Measurements from ENCODE around the gene BEND7. TPM values are rescaled to one million over a fixed set of nuclear protein-coding genes. Genes with fewer than 3 reads are reported as not detected.
A peak's percentile ranks its signal among the peaks of the same experiment; 100 is the strongest.

Gene BEND7
- total RNA-seq, 1 experiment from 2014 or later = 12.8 TPM

- ATAC-seq (no peak), DNase-seq (ENCODE audit: low spot score) (no peak)
- H3K4me3 Mint-ChIP-seq = no peak overlapping the region
- no peak for TF ChIP-seq FOXP4 (CRISPR knock-in tag; IDR thresholded peaks at IDR 0.05)
- TF ChIP-seq ZNF317 (CRISPR knock-in tag; IDR thresholded peaks at IDR 0.05; ENCODE audit: borderline replicate concordance, low read depth) = no peak
- no peak for TF ChIP-seq ZNF263 (CRISPR knock-in tag; IDR thresholded peaks at IDR 0.05; ENCODE audit: low read depth)
- no peak for TF ChIP-seq ZBTB21 (CRISPR knock-in tag; IDR thresholded peaks at IDR 0.05; ENCODE audit: borderline replicate concordance)
- TF ChIP-seq ZNF138 (CRISPR knock-in tag; conservative IDR thresholded peaks at IDR 0.05) = no peak
- no peak for TF ChIP-seq ATF6 (CRISPR knock-in tag; IDR thresholded peaks at IDR 0.05)
- no peak overlapping the region for H3K27ac Mint-ChIP-seq
- no peaks in the 10 kb centered on the region for H3K4me1 Mint-ChIP-seq
- no peaks in the 10 kb centered on the region for H3K9me3 Mint-ChIP-seq
- H3K36me3 Mint-ChIP-seq = no peaks in the 10 kb centered on the region
- CTCF ChIA-PET = interaction anchor here (0.9 kb wide), 1 partner anchor 26 kb away, joined by 3 read pairs; no protein-coding TSS in a partner anchor
- POLR2A ChIA-PET = no interaction called here
- H3K27me3 Mint-ChIP-seq (ENCODE audit: low read depth) = no peaks in the 10 kb centered on the region
These were observed 26.4 kb downstream of the BEND7 start for GRCh38 chr10:13502380-13502779.

GRCh38 chr10:13500201-13500600, 28.6 kb downstream of the BEND7 start:
- Mint-ChIP-seq H3K27me3 (ENCODE audit: low read depth) (no peaks in the 10 kb centered on the region), H3K4me1 (no peaks in the 10 kb centered on the region), H3K4me3 (no peak overlapping the region), H3K9me3 (no peaks in the 10 kb centered on the region), H3K36me3 (no peaks in the 10 kb centered on the region), H3K27ac (no peak overlapping the region)
- ATAC-seq (no peak), DNase-seq (ENCODE audit: low spot score) (no peak)
- no peak for TF ChIP-seq E2F4 (CRISPR knock-in tag; IDR thresholded peaks at IDR 0.05; ENCODE audit: borderline replicate concordance, low read depth)
- TF ChIP-seq GABPB1 (CRISPR knock-in tag; IDR thresholded peaks at IDR 0.05) = peak; percentile 70; the same call in 1 of the 2 replicates
- TF ChIP-seq STAT6 (CRISPR knock-in tag; conservative IDR thresholded peaks at IDR 0.05; ENCODE audit: low read depth) = no peak
- no peak for TF ChIP-seq PRRX2 (CRISPR knock-in tag; IDR thresholded peaks at IDR 0.05)
- TF ChIP-seq KAT7 (CRISPR knock-in tag; IDR thresholded peaks at IDR 0.05; ENCODE audit: borderline replicate concordance) = no peak
- no peak for TF ChIP-seq ZNF281 (CRISPR knock-in tag; IDR thresholded peaks at IDR 0.05)
- ChIA-PET POLR2A (no interaction called here), CTCF (no interaction called here)

Data from WTC11 (cell line).